ENCODE data around the gene SOAT2.
"Not testable (repeated sequence)": the region's sequence is repeated elsewhere in the genome, so short reads cannot be mapped to it uniquely, and the experiment has no call there.

SOAT2 gene

DNA sequence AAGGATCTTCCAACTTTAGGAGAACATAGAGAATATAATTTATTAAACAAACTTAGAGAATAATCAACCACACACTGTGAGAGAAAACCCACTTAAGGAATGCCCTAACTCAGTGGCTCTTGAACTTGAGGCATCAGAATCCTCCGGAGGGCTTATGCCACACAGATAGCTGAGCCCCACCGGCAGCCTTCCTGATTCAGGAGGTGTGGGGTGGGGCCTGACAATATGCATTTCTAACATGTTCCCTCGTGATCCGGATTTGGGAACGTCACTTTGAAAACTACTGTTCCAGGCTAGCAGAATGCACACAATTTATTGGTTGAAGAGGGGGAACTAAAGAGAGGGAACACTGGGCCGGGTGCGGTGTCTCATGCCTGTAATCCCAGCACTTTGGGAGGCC is 2.0 kb upstream of the SOAT2 start:
- TF ChIP-seq, protein P1, sequence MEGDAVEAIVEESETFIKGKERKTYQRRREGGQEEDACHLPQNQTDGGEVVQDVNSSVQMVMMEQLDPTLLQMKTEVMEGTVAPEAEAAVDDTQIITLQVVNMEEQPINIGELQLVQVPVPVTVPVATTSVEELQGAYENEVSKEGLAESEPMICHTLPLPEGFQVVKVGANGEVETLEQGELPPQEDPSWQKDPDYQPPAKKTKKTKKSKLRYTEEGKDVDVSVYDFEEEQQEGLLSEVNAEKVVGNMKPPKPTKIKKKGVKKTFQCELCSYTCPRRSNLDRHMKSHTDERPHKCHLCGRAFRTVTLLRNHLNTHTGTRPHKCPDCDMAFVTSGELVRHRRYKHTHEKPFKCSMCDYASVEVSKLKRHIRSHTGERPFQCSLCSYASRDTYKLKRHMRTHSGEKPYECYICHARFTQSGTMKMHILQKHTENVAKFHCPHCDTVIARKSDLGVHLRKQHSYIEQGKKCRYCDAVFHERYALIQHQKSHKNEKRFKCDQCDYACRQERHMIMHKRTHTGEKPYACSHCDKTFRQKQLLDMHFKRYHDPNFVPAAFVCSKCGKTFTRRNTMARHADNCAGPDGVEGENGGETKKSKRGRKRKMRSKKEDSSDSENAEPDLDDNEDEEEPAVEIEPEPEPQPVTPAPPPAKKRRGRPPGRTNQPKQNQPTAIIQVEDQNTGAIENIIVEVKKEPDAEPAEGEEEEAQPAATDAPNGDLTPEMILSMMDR (IDR thresholded peaks at IDR 0.05; ENCODE audit: low read depth, low read length, missing control alignments), result no peak
- no peak for DNase-seq (ENCODE audit: extremely low read depth, low read depth)
- no peak overlapping the region for H3K4me3 ChIP-seq (replicated peaks; ENCODE audit: low read depth, low read length)

DNA sequence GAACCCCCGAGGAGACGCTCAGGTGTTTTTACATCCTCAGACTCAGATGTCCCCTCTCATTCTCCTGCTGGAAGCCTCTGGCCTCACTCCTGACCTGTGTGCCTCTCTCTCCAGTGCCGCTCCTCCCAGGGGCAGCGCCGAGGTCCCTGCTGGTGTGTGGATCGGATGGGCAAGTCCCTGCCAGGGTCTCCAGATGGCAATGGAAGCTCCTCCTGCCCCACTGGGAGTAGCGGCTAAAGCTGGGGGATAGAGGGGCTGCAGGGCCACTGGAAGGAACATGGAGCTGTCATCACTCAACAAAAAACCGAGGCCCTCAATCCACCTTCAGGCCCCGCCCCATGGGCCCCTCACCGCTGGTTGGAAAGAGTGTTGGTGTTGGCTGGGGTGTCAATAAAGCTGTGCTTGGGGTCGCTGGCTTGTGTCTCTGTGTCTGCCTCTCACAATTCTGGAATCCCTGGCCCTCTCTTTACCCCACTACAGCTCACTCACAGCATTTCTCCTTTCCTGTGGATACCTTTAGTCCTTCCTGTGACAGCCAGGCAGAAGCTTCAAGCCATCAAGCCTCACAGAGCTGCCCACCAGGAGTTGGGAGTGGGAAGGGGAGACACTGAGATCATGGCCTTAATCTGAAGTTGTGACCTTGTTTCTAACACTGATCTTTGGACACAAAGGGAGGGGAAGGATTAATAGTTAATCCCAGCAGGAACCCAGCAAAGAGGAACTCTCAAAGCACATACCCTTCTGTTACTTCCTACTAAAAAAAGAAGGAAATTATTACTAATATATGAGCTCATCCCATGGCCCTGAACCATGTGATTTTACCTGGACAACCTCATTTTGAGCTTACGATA is 1.1 kb upstream of the SOAT2 start:
- no peak overlapping the region for H3K4me3 ChIP-seq (replicated peaks; ENCODE audit: low read depth, low read length)
- TF ChIP-seq, protein P1 (IDR thresholded peaks at IDR 0.05; ENCODE audit: low read depth, low read length, missing control alignments), result no peak
- no peak for DNase-seq (ENCODE audit: extremely low read depth, low read depth)

DNA sequence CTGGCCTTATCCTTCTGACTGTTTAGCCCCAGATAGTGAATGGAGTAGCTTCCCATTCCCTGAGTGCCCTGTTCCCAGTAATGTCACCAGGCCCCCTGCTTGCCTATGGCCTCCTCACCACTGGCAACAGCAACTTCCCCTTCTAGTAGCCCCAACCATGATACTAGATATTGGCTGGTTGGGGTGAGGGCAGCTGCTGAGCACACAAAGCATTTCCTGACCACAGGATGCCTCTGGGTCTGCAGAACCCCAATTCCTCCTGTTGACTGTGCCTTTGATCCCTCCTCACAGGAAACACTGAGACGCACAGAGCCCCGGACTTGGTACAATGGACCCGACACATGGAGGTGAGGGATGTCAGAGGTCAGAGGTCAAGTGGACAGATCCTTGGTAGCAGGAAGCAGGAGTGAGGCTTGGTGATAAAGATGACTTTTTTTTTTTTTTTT is 597 bp downstream of the SOAT2 start:
- H3K4me3 ChIP-seq (replicated peaks; ENCODE audit: low read depth, low read length), result no peak overlapping the region
- DNase-seq (ENCODE audit: extremely low read depth, low read depth), result no peak
- TF ChIP-seq, protein P1 (IDR thresholded peaks at IDR 0.05; ENCODE audit: low read depth, low read length, missing control alignments), result no peak

DNA sequence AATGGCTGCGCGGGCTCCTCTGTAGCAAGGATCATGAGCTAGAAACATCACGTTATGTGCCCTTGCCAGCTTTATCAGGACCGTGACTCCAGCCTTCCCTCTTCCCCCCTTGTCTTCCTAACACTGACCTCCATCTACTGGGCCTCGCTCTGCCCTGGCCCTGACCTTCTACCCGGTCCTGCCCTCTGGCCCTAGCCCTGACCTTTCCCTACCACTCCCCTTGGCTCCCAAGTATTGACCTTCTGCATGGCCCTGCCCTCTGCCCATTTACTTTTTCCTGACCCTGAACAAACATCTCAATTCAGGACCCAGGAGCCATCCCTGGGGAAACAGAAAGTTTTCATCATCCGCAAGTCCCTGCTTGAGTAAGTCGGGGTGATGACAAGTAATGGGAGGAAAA is 2.0 kb downstream of the SOAT2 start:
- no peak for DNase-seq (ENCODE audit: extremely low read depth, low read depth)
- TF ChIP-seq, protein P1 (IDR thresholded peaks at IDR 0.05; ENCODE audit: low read depth, low read length, missing control alignments), result no peak
- H3K4me3 ChIP-seq (replicated peaks; ENCODE audit: low read depth, low read length), result no peak overlapping the region

DNA sequence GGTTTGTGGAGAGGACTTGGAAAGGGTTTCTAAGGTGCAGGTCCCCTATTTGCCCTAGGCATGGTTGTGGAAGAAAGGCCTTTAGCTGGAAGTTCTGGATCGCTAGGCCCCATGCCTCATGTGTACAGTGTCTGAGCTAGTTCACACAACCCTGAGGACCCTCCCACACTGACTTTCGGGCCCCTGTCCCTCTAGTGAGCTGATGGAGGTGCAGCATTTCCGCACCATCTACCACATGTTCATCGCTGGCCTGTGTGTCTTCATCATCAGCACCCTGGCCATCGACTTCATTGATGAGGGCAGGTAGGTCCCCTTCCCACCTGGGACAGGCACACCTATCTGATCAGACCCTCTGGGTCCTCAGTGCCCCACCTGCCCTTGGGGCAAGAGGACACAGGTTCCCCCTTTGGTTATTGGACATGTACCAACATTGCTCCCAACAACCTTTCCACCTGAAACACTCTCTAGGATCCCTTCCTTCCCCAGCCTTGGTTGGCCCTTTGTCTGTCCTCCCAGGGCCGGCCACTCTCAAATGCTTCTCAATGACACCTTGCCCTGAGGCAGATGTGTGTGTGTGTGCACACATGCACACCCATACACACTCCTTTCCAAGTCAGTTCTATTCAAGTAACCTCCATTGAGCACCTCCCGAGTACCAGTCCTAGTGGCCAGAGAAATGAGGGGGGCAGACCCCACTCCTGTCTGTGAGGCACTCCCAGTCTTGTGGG is 2.6 kb downstream of the SOAT2 start:
- DNase-seq (ENCODE audit: extremely low read depth, low read depth), result no peak
- H3K4me3 ChIP-seq (replicated peaks; ENCODE audit: low read depth, low read length), result no peak overlapping the region
- TF ChIP-seq, protein P1 (IDR thresholded peaks at IDR 0.05; ENCODE audit: low read depth, low read length, missing control alignments), result no peak

DNA sequence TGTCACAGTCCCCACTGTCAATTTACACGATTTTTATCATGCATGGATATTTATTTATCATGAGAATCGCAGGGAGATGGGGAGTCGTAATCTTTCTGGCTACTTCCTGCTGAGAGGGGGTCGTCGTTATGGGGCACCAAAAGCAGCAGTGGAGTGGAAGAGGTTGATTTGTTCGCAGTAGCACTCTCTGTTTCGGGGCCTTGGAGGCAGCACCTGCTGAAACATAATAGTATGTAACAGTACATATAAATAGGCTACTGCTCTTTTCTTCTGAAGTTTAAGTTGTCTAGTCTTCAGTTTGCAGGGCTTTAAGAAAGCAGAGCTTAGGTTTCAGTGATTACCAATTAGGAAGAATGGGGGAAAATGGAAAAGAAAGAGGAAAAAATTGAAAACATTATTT is 3.8 kb downstream of the SOAT2 start:
- no peak overlapping the region for H3K4me3 ChIP-seq (replicated peaks; ENCODE audit: low read depth, low read length)
- TF ChIP-seq, protein P1 (IDR thresholded peaks at IDR 0.05; ENCODE audit: low read depth, low read length, missing control alignments), result no peak
- no peak for DNase-seq (ENCODE audit: extremely low read depth, low read depth)

DNA sequence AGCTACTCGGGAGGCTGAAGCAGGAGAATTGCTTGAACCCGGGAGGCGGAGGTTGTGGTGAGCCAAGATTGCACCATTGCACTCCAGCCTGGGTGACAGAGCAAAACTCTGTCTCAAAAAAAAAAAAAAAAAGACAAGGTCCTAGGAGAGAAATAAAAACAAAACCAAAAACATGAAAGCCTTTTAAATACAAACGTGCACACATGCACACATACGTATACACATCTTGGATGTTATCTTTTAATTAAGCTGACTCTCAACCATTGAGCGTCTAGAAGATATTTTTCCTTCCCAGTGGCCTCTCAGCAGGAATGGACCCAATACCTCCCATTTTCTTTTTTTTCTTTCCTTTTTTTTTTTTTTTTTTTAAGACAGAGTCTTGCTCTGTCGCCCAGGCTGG is 9.1 kb downstream of the SOAT2 start:
- DNase-seq (ENCODE audit: extremely low read depth, low read depth); H3K4me3 ChIP-seq (replicated peaks; ENCODE audit: low read depth, low read length): not testable (repeated sequence)

All from HFF-Myc (cell line).